Motor neuron (in vitro differentiated cells): ENCODE results near the gene FIGN. TPM values are rescaled to one million over a fixed set of nuclear protein-coding genes. Genes with fewer than 3 reads are reported as not detected.

Source experiments
- ATAC-seq, 8 experiments: fragments of 200-7000 bp; cut with Tn5 transposase; replicated peaks in 6 of 8; 2 replicates each; pipeline ENCODE4 v1.8.0; 2021; ENCODE audit warnings: mild to moderate bottlenecking in 8 of 8, moderate library complexity in 8 of 8
- H3K27ac ChIP-seq, 2 donors: fragments of 250-450 bp; sonication (Bioruptor Pico); 2 replicates each; pipeline ENCODE4 v1.9.0; 2021; ENCODE audit warnings: antibody characterized with exemption in 2 of 2, mild to moderate bottlenecking in 2 of 2, moderate library complexity in 1 of 2
- H3K4me1 ChIP-seq, 2 donors: fragments of 250-450 bp; sonication (Bioruptor Pico); replicated peaks in 1 of 2; 2 replicates each; pipeline ENCODE4 v1.6.1; 2021; ENCODE audit warnings: antibody characterized with exemption in 2 of 2, mild to moderate bottlenecking in 2 of 2, moderate library complexity in 1 of 2
- H3K4me3 ChIP-seq, 5 donors: fragments of 250-450 bp; sonication (Bioruptor Pico); 2 replicates each; pipeline ENCODE4 v1.9.0; 2021; ENCODE audit warnings: antibody characterized with exemption in 5 of 5, mild to moderate bottlenecking in 5 of 5, moderate library complexity in 4 of 5
- WGBS, 10 experiments: fragments of 450-650 bp; shearing (Covaris generic); methylation state at CpG; one replicate each; pipeline ENCODE4 v1.0.0; 2022; 5-methylcytosine and 5-hydroxymethylcytosine counted together
- in situ Hi-C, 9 experiments: fragments of 400-800 bp; cut with MboI; loops; one replicate each; pipeline ENCODE4 v1.15.0; 2021; ENCODE audit warnings: low sequenced_read_pairs in 9 of 9, low pct_unique_long_range_greater_than_20kb in 2 of 9; ENCODE audit not compliant: unreplicated experiment in 9 of 9
- total RNA-seq, 8 experiments: library from RNA; unstranded; fragments of 300-600 nt; gene quantifications; 2 replicates each; pipeline versions ENCODE4 v1.2.3 to v1.2.4, GENCODE V29; 2022

Gene FIGN
- total RNA-seq, 8 experiments from 2014 or later = 2.3 to 14.8 (median 8.6) TPM

GRCh38 chr2:163733956-163734355 is 1.9 kb downstream of the FIGN start:
- WGBS, 10 experiments = 0 to 22% (median 10%) methylated on average over 2 to 5 of the region's 5 CpGs; no CpG with 5 or more reads in 1 of the 10 experiments
- Histone ChIP-seq H3K4me3 (peak overlapping the region; percentile 56 to 96 (median 67)), H3K4me1 (peaks cover 5 to 37% of the 10 kb centered on the region in 2 donors), H3K27ac (no peak overlapping the region)
- in situ Hi-C loops = loop anchor here in 1 of 9 experiments (25.0 kb wide), 1 partner anchor 547 kb away; no protein-coding TSS in a partner anchor
- ATAC-seq = no peak

- in situ Hi-C loops = loop anchor here in 1 of 9 experiments (25.0 kb wide), 1 partner anchor 546 kb away; no protein-coding TSS in a partner anchor
- WGBS, 10 experiments = 0 to 21% (median 6%) methylated on average over 1 to 14 of the region's 15 CpGs
- ATAC-seq = peak in 1 of 8 experiments; percentile 22
- H3K4me3 ChIP-seq = peak overlapping the region; percentile 56 to 96 (median 67)
- H3K27ac ChIP-seq = peak overlapping the region in 1 of 2 donors; percentile 36
- peaks cover 5 to 37% of the 10 kb centered on the region in 2 donors for H3K4me1 ChIP-seq
Observed at GRCh38 chr2:163733301-163733938, 2.4 kb downstream of the FIGN start.

GRCh38 chr2:163732727-163733126 is 3.1 kb downstream of the FIGN start:
- ATAC-seq = no peak
- Histone ChIP-seq H3K4me3 (peak overlapping the region in 4 of 5 donors; percentile 56 to 96 (median 65)), H3K27ac (no peak overlapping the region), H3K4me1 (peaks cover 5 to 42% of the 10 kb centered on the region in 2 donors)
- WGBS, 10 experiments = 0 to 51% (median 11%) methylated on average over 2 to 4 of the region's 4 CpGs; no CpG with 5 or more reads in 1 of the 10 experiments
- in situ Hi-C loops = loop anchor here in 1 of 9 experiments (25.0 kb wide), 1 partner anchor 545 kb away; no protein-coding TSS in a partner anchor

- no peak for ATAC-seq
- in situ Hi-C loops = loop anchor here in 1 of 9 experiments (25.0 kb wide), 1 partner anchor 544 kb away; no protein-coding TSS in a partner anchor
- Histone ChIP-seq H3K4me3 (peak overlapping the region in 1 of 5 donors; percentile 7), H3K4me1 (peaks cover 5 to 37% of the 10 kb centered on the region in 2 donors), H3K27ac (no peak overlapping the region)
Observed at GRCh38 chr2:163731735-163732134, 4.1 kb downstream of the FIGN start.

GRCh38 chr2:163730556-163730955 is 5.3 kb downstream of the FIGN start:
- in situ Hi-C loops = loop anchor here in 1 of 9 experiments (25.0 kb wide), 1 partner anchor 543 kb away; no protein-coding TSS in a partner anchor
- WGBS, 10 experiments = 88 to 100% (median 100%) methylated on average over 1 of the region's 1 CpG; no CpG with 5 or more reads in 3 of the 10 experiments
- ATAC-seq = no peak

GRCh38 chr2:163729636-163730273 is 6.1 kb downstream of the FIGN start:
- in situ Hi-C loops = loop anchor here in 1 of 9 experiments (25.0 kb wide), 1 partner anchor 542 kb away; no protein-coding TSS in a partner anchor
- no peak overlapping the region for H3K4me3 ChIP-seq
- H3K4me1 ChIP-seq = peaks cover 5 to 37% of the 10 kb centered on the region in 2 donors
- no peak overlapping the region for H3K27ac ChIP-seq
- WGBS, 10 experiments = 45 to 93% (median 78%) methylated on average over 1 to 4 of the region's 4 CpGs
- ATAC-seq = peak in 1 of 8 experiments; percentile 68

More at GRCh38 chr2:163730556-163730955, 5.3 kb downstream of the FIGN start:
- no peak overlapping the region for H3K4me3 ChIP-seq
- peaks cover 5 to 37% of the 10 kb centered on the region in 2 donors for H3K4me1 ChIP-seq
- no peak overlapping the region for H3K27ac ChIP-seq

- 88 to 100% (median 95%) methylated on average over 1 to 4 of the region's 4 CpGs for WGBS, 10 experiments
- no peak for ATAC-seq
- Histone ChIP-seq H3K4me3 (no peak overlapping the region), H3K4me1 (peaks cover 5 to 25% of the 10 kb centered on the region in 2 donors), H3K27ac (no peak overlapping the region)
- in situ Hi-C loops = no loop called here
Observed at GRCh38 chr2:163723881-163724280, 11.9 kb downstream of the FIGN start.

- H3K4me3 ChIP-seq = no peak overlapping the region
- 95 to 100% (median 100%) methylated on average over 1 to 3 of the region's 3 CpGs; no CpG with 5 or more reads in 1 of the 10 experiments for WGBS, 10 experiments
- in situ Hi-C loops = no loop called here
- ATAC-seq = no peak
- H3K27ac ChIP-seq = no peak overlapping the region
- peaks cover 7 to 29% of the 10 kb centered on the region in 2 donors for H3K4me1 ChIP-seq
Observed at GRCh38 chr2:163723348-163723747, 12.5 kb downstream of the FIGN start.

- WGBS, 10 experiments = 54 to 100% (median 91%) methylated on average over 1 to 2 of the region's 2 CpGs; no CpG with 5 or more reads in 2 of the 10 experiments
- ATAC-seq = no peak
- no peak overlapping the region for H3K27ac ChIP-seq
- H3K4me3 ChIP-seq = no peak overlapping the region
- H3K4me1 ChIP-seq = peaks cover 29 to 61% of the 10 kb centered on the region in 2 donors
- in situ Hi-C loops = no loop called here
Observed at GRCh38 chr2:163719331-163719730, 16.5 kb downstream of the FIGN start.

- peak overlapping the region in 3 of 5 donors; percentile 6 to 13 (median 10) for H3K4me3 ChIP-seq
- 0 to 90% (median 4%) methylated on average over 1 to 2 of the region's 2 CpGs; no CpG with 5 or more reads in 4 of the 10 experiments for WGBS, 10 experiments
- peaks cover 37 to 73% of the 10 kb centered on the region in 2 donors for H3K4me1 ChIP-seq
- H3K27ac ChIP-seq = peak overlapping the region; percentile 40 to 63
- in situ Hi-C loops = no loop called here
- peak in 5 of 8 experiments; percentile 70 to 81 (median 80) for ATAC-seq
Observed at GRCh38 chr2:163717993-163718680, 17.7 kb downstream of the FIGN start.

- H3K4me3 ChIP-seq = peak overlapping the region in 2 of 5 donors; percentile 10 to 13
- in situ Hi-C loops = no loop called here
- WGBS, 10 experiments = 32 to 82% (median 58%) methylated on average over 2 to 5 of the region's 5 CpGs; no CpG with 5 or more reads in 2 of the 10 experiments
- H3K4me1 ChIP-seq = peaks cover 37 to 79% of the 10 kb centered on the region in 2 donors
- peak overlapping the region; percentile 40 to 63 for H3K27ac ChIP-seq
- peak in 1 of 8 experiments; percentile 14 for ATAC-seq
Observed at GRCh38 chr2:163717515-163717914, 18.3 kb downstream of the FIGN start.

- in situ Hi-C loops = no loop called here
- ATAC-seq = no peak
- Histone ChIP-seq H3K27ac (no peak overlapping the region), H3K4me1 (peaks cover 39 to 92% of the 10 kb centered on the region in 2 donors), H3K4me3 (no peak overlapping the region)
- WGBS, 10 experiments = 0 to 89% (median 65%) methylated on average over 1 to 2 of the region's 2 CpGs
Observed at GRCh38 chr2:163716101-163716500, 19.7 kb downstream of the FIGN start.
